NCI-H2227 (cell line): Measurements from ENCODE around the gene NR6A1.

Experiments used
- DNase-seq: peaks from one replicate; lab custom pipeline; 2025; ENCODE audit not compliant: unreplicated experiment; lab: John Stamatoyannopoulos, UW

The NR6A1 gene

DNA sequence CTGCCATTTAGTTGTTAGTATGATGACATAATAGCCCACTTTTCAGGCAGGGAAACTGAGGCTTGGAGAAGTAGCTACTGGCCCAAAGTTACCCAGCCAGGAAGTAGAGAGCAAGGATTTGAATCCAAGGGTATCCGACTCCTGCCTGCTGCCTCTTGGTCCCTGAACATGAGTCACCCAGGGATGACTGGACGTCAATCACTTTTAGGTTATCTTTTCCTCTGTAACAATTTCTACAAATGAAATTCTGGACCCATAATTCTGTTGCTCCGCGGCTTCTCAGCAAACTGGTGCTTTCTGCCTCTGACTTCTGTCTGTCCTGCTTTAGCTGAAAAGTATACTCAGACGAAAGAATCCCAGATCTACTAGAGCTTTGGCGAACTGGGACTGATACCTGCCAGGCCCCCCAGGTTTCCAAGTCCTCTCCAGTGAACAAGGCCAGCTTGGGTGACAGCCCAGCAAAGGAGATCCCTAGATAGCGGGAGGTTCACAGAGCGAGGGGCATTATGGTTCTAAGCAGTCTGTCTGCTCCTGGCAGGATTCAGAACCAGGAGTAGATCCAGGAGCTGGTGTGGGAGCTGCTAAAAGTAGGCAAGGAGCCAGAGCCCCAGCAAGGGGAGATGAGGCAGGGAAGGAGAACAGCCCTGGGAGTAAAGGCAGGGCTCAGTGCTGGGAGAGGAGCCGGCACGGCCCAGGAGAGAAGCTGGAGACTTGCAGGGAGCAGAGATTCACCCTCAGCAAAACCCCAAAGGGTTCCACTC is 26.4 kb upstream of the NR6A1 start:
- DNase-seq, result no peak

DNA sequence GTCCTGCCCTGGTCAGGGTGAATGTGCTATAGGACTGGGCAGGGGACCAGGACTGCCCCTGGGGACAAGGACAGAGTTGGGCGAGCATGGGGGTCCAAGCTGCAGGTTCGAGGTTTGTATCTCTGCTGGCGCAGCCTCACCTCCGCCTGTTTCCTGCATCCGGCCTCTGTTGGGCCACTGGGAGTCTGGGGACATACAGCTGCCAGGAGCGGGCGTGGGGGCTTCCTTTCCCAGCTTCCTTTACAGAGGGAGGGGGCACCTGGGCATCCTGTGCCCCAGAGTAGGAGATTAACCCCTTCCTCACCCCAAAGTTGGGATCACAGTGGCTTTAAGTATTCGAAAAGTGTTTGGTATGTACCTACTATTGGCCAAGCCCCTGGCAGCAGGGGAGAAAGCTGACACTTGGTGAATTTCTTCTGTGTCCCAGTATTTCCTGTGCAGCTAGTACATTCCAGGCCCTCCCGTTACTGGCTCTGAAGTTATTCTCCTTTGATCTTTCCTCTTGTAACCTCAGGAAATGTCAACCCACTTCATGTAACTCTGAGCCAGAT is 24.8 kb upstream of the NR6A1 start:
- DNase-seq, result no peak

DNA sequence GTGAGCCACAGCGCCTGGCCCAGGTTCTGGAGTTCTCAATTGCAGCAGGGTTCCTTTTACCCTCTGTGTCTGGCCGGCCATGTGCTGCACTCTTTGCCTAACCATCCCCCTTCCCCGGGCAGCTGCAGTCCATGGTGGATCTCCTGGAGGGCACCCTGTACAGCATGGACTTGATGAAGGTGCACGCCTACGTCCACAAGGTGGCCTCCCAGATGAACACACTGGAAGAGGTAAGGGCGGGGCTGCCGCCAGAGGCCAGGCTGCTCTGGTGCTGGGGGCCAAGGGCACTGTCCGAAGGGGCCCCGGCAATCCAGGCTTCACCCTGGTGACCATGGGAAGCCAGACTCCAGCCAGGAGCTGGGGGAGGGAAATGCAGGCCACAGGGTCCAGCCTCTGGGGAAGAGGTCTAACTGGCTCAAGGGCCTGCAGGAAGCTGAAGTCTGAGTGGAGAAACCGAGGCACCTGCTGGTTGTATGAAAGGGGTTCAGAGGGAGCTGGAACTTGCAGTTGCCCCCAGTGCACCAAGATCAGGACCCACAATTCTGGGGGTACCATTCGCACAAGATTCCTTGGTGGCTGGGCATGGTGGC is 23.9 kb upstream of the NR6A1 start:
- DNase-seq, result no peak

DNA sequence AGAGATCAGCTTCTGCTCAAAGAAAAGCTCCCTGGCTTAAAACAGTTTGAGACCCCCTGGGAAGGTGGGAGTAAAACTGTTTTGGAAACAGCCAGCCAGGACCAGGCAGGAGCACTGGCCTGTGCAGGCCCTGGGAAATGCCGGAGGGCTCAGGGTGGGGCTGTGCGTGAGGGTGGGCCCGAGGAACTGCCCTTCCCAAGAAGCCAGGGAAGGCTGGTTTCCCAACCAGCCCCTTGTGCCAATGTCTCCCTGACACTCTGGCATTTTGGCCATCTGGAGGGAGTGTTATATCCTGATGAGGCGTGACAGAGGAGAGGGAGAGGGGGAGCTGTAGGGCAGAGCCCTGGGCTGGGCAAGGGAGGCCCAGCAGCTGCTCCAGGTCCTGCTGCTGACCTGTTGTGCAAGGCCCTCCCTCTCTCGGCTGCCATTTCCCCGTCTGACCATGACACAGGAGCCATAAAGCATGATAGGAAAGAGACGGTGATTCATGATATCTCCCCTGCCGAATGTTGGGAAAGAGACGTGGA is 22.0 kb upstream of the NR6A1 start:
- DNase-seq, result no peak

DNA sequence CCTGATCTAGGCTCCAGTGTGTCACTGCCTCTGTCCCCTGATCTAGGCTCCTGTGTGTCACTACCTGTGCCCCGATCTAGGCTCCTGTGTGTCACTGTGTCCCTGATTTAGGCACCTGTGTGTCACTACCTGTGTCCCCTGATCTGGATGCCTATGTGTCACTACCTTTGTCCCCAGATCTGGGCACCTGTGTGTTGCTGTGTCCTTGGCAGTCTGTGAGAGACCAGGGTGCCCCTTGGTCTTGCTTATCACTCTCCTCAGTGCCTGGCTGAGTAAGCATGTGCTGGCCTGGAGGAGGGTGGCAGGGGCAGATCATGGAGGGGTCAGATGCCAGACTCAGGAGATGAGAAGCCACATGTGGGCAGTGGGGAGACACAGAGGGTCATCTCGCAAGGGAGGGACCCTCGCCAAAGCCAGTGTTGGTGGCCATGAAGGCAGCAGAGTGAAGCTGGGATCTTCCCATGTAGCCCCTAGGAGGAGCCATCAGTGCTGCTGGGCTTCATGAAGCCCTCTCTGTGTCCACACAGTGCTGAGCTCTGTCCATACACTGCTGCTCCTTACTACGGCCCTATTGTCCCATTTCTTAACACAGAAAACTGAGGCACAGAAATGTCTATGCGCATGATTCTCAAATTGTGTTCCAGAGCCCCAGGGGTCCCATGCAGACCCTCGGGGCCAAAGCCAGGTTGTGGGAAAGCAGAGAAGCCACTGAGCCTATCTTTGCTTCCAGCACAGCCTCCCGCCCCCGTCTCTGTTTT is 21.3 kb upstream of the NR6A1 start:
- DNase-seq, result no peak

DNA sequence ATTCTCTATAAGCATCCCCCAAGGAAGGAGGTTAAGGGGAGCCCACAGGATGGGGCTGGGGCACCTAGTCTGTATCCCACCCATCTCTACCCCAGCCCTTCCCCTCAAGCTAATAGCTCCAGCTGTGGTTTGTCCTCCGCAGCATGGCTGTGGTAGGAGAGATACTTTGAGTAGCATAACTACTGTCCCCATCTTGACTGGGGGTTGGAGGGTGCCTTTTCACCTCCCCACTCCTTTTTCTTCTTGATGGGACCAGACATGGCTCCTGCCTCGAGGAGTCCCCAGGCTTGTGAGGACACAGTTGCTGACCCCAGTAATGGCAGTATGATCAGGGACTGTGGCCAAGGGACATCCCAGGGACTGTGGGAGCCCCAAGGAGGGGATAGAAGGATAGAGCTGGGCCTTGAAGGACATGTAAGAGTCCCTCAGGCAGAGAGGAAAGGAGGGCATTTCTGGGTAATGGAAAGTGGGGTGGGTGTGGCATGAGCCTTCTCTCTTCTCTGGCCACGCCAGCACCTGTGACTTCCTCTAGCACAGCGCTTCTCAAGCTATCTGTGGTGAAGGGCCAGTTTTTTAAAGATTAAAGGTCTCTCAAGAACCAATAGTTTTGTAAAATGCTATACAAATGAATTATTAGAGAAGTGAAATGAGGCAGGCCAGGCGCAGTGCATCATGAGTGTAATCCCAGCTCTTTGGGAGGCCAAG is 19.8 kb upstream of the NR6A1 start:
- DNase-seq, result no peak

DNA sequence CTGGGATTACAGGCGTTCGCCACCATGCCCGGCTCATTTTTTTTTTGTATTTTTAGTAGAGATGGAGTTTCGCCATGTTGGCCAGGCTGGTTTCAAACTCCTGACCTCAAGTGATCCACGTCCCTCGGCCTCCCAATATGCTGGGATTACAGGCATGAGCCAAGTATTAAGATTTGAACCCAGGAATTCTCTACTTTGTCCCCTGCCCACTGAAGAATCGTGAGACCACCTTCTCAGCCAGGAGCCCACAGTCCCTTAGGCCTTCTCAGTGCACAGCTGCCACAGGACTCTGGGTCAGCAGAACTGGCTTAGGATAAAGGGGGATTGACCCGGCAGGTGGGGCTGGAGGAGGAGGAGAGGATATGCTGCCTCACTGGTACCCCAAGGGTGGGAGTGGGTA is 19.2 kb upstream of the NR6A1 start:
- DNase-seq, result no peak

DNA sequence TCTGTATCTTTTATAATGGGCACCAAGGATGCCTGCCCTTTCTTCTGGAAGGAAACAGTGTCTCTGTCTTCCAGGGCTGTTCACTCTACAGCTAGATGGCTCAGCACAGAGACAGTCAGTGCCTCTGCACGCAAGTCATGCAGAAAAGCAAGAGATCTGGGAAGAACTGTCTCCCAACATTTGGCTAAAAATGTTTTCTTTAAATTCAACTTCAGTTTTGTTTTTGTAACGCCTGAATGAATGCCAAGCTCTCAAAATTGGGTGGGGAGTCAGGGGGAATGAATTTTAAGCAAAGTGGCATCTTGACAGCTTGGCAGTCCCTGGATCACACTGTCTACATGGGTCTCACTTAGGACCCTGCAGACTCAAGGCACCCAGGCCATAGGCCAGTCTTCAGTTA is 18.4 kb upstream of the NR6A1 start:
- no peak for DNase-seq

DNA sequence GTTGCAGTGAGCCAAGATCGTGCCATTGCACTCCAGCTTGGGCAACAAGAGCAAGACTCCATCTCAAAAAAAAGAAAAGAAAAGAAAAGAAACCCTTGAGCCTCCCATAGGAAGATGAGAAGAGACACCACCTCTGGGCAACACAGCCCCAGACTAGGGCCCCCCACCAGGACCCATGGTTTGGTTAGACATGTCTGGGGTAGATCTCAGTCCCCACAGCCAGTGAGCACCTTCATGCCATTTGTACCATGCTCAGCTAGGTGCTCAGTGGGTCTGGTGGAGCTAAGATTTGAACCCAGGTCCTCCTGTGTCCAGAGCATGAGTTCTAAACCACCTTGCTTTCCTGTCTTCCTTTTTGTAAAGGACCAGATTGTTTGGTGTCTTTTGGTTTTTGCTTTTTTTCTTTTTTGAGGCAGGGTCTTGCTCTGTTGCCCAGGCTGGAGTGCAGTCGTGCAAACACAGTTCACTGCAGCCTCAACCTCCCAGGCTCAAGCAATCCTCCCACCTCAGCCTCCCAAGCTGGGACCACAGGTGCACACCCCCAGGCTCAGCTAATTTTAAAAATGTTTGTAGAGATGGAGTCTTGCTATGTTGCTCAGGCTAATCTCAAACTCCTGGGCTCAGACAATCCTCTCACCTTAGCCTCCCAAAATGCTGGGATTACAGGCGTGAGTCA is 17.6 kb upstream of the NR6A1 start:
- no peak for DNase-seq

DNA sequence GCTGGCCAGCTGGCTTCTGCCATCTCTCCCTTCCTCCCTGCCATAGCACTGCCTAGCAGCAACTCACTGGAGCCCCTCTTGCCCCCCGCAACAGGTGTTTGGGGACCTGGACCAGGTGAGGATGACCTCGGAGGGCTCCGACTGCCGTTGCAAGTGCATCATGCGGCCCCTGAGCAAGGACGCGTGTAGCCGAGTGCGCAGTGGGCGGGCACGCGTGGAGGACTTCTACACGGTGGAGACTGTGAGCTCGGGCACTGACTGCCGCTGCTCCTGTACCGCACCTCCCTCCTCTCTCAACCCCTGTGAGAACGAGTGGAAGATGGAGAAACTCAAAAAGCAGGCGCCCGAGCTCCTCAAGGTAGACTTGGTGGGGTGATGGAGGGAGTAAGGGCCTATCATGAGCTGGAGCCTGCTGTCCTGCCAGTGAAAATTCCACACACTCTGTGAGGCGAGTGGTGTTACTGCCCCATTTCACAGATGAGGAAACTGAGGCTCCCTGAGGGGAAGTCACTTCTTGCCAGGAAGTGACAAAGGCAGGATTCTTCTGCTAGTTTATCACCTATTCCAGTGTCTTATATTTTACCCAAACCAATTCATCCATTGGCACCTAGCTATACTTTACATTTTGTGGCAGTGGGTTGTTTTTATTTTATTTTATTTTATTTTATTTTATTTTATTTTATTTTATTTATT is 15.9 kb upstream of the NR6A1 start:
- DNase-seq, result no peak

DNA sequence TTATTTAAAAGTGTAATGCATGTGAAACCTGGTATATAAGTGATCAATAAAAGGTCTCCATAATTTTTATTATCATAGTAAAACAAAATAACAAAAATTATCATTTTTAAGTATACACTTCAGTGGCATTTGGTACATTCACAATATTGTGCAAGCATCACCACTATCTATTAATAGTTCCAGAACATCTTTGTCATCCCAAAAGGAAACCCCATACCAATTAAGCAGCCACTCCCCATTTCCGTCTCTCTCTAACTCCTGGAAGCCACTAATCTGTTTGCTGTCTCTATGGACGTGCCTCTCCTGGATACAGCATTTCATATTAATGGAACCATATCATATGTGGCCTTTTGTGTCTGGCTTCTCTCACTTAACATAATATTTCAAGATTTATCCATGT is 13.4 kb upstream of the NR6A1 start:
- no peak for DNase-seq

DNA sequence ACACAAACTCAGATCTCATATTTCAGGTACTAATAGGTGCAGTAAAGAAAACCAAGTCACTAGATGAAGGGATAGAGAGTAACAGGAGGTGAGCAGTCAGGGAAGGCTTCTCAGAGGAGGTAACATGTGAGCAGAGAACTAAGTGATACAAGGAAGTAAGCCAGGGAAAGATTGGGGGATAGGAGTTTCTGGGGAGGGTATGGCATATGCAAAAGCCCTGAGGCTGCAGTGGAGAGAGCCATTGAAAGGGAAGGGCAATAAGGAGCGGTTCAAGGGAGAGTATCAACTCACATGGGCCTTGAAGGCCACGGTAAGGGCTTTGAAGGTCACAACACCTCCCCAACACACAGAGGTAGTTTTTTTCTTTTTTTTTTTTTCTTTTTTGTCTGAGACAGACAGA is 12.7 kb upstream of the NR6A1 start:
- no peak for DNase-seq

DNA sequence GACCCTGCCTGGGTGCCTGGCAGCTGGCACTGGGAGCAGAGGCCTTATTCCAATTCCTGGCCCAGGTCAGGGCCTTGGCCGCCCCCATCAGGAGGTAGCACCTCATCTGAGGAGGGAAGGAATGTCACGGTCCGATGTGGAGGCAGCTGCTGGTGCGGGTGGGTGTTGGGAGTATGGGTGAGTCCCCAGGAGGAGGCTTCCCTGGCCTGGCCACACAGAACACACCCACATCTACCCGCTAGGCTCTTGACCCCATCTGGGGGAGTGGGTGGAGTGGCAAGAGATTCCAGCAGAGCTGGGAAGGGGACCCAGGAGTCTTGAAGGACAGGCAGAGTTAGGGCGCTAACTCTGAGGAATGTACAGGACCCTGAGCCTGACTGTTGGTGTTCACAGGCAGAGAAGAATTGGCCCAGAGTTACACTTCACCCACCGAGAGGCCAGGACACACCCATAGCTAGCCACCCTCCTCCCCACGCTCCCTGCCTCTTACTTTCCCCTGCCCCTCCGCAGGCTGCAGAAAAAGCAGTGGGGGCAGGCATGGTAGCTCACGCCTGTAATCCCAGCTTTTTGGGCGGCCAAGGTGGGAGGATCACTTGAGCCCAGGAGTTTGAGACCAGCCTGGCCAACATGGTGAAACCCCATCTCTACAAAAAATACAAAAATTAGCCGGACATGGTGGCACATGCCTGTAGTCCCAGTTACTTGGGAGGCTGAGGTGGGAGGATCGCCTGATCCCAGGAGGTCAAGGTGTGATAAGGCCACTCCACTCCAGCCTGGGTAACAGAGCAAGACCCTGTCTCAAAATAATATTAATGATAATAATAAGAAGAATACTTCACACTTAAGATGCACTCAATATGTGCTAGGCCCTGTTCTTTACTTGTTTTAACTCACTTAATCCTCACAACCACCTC is 11.8 kb upstream of the NR6A1 start:
- no peak for DNase-seq

DNA sequence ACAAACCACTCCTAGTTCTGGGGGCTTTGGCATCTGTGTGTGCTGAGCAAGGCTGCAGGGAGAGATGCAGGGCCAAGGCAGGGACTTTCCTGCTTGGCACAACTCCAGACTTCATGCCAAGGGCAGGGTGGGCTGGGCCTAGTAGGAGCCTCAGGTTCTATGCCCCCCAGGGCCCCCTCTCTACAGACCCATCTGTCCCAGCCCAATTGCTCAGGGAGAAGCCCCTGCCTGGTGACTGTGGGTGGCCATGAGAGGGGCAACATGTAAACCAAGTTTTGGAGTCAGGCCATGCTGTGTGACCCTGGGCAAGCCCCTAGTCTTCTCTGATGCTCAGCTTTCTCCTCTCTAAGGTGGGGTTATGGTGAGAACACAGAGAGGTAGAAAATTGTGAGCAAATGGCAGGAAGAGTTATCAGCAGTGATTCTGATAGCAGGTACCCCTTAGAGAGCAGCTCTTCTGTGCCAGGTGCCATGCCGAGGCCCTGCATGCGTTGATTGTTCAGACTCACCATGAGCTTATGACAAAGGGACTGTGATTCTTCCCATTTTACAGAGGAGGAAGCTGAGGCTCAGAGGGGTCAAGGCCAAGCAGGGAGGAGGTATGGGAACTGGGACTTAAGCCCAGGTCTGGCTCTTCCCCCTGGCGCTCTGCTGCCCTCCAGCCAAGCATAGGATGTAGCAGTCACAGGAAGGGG is 11.0 kb upstream of the NR6A1 start:
- DNase-seq, result no peak

DNA sequence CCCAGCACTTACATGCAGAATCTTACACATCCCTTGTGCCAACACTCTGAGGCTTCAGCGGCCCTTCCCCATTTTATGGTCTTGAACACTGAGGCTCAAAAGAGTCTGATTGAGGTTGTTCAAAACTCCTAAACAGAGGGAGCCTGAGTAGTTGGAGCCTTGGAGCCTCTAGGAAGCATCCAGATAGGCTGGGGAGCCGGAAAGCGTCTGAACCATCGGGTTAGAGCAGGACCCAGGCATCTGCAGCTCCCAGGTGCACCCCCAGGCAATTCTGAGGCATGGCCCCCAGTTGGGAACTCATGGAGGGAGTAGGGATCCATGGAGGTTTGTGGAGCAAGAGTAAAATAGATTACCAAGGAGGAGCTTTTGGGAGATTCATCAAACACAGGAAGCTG is 9.6 kb upstream of the NR6A1 start:
- DNase-seq, result no peak

DNA sequence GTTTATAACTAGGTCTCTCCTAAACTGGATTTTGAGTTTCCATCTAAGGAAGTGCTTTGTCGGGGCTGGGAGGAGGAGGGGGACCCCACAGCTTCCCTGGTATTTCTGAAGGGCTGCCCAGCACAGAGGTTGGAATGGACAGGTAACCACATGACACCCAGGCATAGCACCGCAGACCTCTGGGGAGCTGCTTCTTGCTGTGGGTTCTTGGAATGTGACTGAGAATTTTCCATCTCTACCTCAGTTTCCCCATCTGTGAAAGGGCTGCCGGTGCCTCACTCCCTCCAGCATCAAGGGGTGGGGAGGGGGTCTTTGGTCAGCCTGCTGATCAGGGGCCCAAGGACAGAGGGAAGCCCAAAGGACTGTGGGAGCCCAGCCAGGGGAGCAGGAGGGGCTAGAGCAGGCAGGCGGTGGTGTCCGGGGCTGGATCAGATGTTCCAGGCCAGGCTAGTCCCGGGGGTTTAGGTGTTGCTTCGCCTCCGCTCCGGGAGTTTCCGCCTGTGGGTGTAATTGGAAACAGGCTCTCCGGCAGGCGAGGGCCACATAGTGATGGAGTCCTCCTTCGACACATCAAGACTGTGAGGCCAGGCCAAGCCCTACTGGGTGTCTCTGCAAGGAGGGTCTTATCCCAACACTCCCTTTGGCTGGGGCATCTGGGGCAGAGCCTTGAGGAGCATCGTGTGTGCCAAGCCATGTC is 9.1 kb upstream of the NR6A1 start:
- no peak for DNase-seq

DNA sequence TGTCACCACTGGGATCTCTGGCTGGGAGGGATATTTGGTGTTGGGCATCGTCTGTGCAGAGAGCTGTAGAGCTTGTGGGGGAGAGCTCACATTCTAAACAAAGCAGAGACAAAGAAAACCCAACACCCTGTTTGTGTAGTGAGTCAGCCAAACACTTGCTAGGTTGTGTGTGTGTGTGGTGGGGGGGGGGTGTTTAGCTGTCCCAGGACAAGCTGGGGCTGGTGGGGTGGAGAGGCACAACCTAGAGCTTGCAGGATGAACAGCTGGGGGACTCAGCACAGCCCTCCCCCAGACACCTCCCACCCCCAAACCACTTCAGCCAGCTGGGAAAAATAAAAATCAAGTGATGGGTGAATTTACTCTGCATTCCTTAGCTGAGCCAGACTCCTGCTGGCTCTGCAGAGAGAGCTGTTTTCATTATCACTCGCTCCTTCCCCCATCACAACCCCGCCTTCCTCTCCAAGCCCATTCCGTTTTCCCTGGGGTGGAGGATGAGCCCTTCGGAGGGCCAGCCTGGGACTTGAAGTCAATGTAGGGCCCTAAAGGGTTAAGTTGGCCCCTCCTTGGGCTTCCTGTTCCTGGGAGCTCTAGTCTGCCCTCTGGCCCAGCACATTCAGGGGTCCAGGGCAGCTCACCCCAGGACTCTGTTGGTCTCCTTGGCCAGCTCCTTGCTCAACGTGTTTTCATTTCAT is 8.4 kb upstream of the NR6A1 start:
- DNase-seq, result peak; percentile 17
